ENCODE results near the gene SUN5.

- no peak for TF ChIP-seq RFX5 (IDR thresholded peaks at IDR 0.05; ENCODE audit: borderline replicate concordance, low read depth, low read length)
- TF ChIP-seq POLR2AphosphoS5 (IDR thresholded peaks at IDR 0.05; ENCODE audit: low read depth, low read length) = no peak
- TF ChIP-seq CTCF (IDR thresholded peaks at IDR 0.05; ENCODE audit: control extremely low read depth in 1 of 3, insufficient read depth in 1 of 3, low read depth in 1 of 3, low read length in 3 of 3) = no peak
- no peak for TF ChIP-seq TBP (IDR thresholded peaks at IDR 0.05; ENCODE audit: low read depth, low read length)
- TF ChIP-seq CBX5 (IDR thresholded peaks at IDR 0.05; ENCODE audit: low read depth, low read length) = no peak
- TF ChIP-seq BACH1 (IDR thresholded peaks at IDR 0.05; ENCODE audit: low read length) = no peak
- no peak for TF ChIP-seq CREB1 (IDR thresholded peaks at IDR 0.05)
- no peak for TF ChIP-seq ATF3 (IDR thresholded peaks at IDR 0.05; ENCODE audit: insufficient read depth, low read depth, low read length)
These were observed 14.5 kb downstream of the SUN5 start for GRCh38 chr20:32989507-32990283.
